SU-DHL-6 (cell line): ENCODE results near the gene RHOG.

Experiments
- H2AFZ ChIP-seq: fragments of 200-600 bp; sonication (generic); 2 replicates; pipeline ENCODE4 v1.6.1; 2014; ENCODE audit warnings: low read depth, mild to moderate bottlenecking, moderate library complexity, mixed read lengths, antibody characterized with exemption, low read length; ENCODE audit not compliant: severe bottlenecking
- H3F3A ChIP-seq: fragments of 200-600 bp; shearing (Covaris generic); 2 replicates; pipeline ENCODE4 v1.6.0; 2016; ENCODE audit warnings: antibody characterized with exemption, mild to moderate bottlenecking; ENCODE audit not compliant: insufficient read depth
- H3K27ac ChIP-seq: fragments of 200-600 bp; sonication (generic); 2 replicates; pipeline ENCODE4 v1.5.1; 2016; ENCODE audit warnings: low read depth, mild to moderate bottlenecking, low read length, moderate library complexity, mixed read lengths
- H3K27me3 ChIP-seq: fragments of 200-600 bp; sonication (generic), shearing (Covaris generic); 2 replicates; pipeline ENCODE4 v1.6.0; 2014; ENCODE audit warnings: mild to moderate bottlenecking, low read length
- H3K36me3 ChIP-seq: fragments of 200-600 bp; sonication (generic); 2 replicates; pipeline ENCODE4 v1.6.1; 2014; ENCODE audit warnings: mild to moderate bottlenecking, low read length, mixed read lengths
- H3K4me2 ChIP-seq: fragments of 300-600, 200-600 bp; shearing (Covaris generic), sonication (generic); 2 replicates; pipeline ENCODE4 v1.6.0; 2014; ENCODE audit warnings: low read length, low read depth, mild to moderate bottlenecking; ENCODE audit not compliant: poor library complexity, severe bottlenecking
- H3K4me3 ChIP-seq: fragments of 200-600 bp; sonication (generic); 2 replicates; pipeline ENCODE4 v1.5.1; 2014; ENCODE audit warnings: antibody characterized with exemption, low read length, mild to moderate bottlenecking, mixed read lengths; ENCODE audit not compliant: insufficient read depth, poor library complexity, severe bottlenecking
- H3K79me2 ChIP-seq: fragments of 200-600 bp; sonication (generic); 2 replicates; pipeline ENCODE4 v1.6.1; 2014; ENCODE audit warnings: mild to moderate bottlenecking, low read length, moderate library complexity; ENCODE audit not compliant: insufficient read depth
- H3K9ac ChIP-seq: fragments of 200-600 bp; sonication (generic); 2 replicates; pipeline ENCODE4 v1.7.0; 2014; ENCODE audit warnings: mild to moderate bottlenecking, low read length
- H3K9me2 ChIP-seq: fragments of 200-600 bp; sonication (generic); replicated peaks from 2 replicates; pipeline ENCODE4 v1.6.1; 2014; ENCODE audit warnings: low read length; ENCODE audit not compliant: insufficient read depth
- H3K9me3 ChIP-seq: fragments of 200-600 bp; sonication (generic); 2 replicates; pipeline ENCODE4 v1.6.1; 2014; ENCODE audit warnings: low read length, mixed read lengths; ENCODE audit not compliant: insufficient read depth
- H4K20me1 ChIP-seq: fragments of 200-600 bp; sonication (generic); 2 replicates; pipeline ENCODE4 v1.6.1; 2014; ENCODE audit warnings: low read depth, mild to moderate bottlenecking, antibody characterized with exemption, low read length, moderate library complexity, mixed read lengths
- EZH2phosphoT487 ChIP-seq: fragments of 200-600 bp; sonication (generic), shearing (Covaris generic); conservative IDR thresholded peaks from 2 replicates; pipeline ENCODE4 v1.6.1; 2018; ENCODE audit warnings: mild to moderate bottlenecking, antibody characterized with exemption, low read length, moderate library complexity, mixed read lengths
- TF ChIP-seq, protein P1 (sequence below): fragments of 200-600 bp; sonication (generic); IDR thresholded peaks from one replicate; pipeline ENCODE4 v1.5.1; 2017; ENCODE audit warnings: antibody characterized with exemption, mild to moderate bottlenecking, low read length, moderate library complexity; ENCODE audit not compliant: insufficient read depth, poor library complexity, severe bottlenecking

RHOG gene

GRCh38 chr11:3808861-3809623, 31.7 kb downstream of the RHOG start:
- Histone ChIP-seq H4K20me1 (no peaks in the 10 kb centered on the region), H3K27me3 (no peaks in the 10 kb centered on the region), H3K79me2 (peaks cover 5% of the 10 kb centered on the region; the same call in 1 of the 2 replicates), H2AFZ (peak overlapping the region; percentile 96), H3F3A (peaks cover 12% of the 10 kb centered on the region; the same call in 1 of the 2 replicates), H3K36me3 (no peaks in the 10 kb centered on the region), H3K4me2 (peak overlapping the region; percentile 80), H3K9ac (peak overlapping the region; percentile 78), H3K9me2 (no peaks in the 10 kb centered on the region), H3K27ac (peak overlapping the region; percentile 41; the same call in 1 of the 2 replicates), H3K4me3 (peak overlapping the region; percentile 79), H3K9me3 (no peaks in the 10 kb centered on the region)
- TF ChIP-seq, protein P1, sequence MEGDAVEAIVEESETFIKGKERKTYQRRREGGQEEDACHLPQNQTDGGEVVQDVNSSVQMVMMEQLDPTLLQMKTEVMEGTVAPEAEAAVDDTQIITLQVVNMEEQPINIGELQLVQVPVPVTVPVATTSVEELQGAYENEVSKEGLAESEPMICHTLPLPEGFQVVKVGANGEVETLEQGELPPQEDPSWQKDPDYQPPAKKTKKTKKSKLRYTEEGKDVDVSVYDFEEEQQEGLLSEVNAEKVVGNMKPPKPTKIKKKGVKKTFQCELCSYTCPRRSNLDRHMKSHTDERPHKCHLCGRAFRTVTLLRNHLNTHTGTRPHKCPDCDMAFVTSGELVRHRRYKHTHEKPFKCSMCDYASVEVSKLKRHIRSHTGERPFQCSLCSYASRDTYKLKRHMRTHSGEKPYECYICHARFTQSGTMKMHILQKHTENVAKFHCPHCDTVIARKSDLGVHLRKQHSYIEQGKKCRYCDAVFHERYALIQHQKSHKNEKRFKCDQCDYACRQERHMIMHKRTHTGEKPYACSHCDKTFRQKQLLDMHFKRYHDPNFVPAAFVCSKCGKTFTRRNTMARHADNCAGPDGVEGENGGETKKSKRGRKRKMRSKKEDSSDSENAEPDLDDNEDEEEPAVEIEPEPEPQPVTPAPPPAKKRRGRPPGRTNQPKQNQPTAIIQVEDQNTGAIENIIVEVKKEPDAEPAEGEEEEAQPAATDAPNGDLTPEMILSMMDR = peak; percentile 63
- no peak for TF ChIP-seq EZH2phosphoT487

GRCh38 chr11:3807909-3808860, 32.6 kb downstream of the RHOG start, which contains the start of gene PGAP2:
Gene PGAP2, plus strand, starts transcription at chr11:3808560. Its CDS starts 2,700 bp downstream, at chr11:3811260.
- no peaks in the 10 kb centered on the region for H4K20me1 ChIP-seq
- TF ChIP-seq, protein P1 = peak; percentile 69
- no peak for TF ChIP-seq EZH2phosphoT487

GRCh38 chr11:3803726-3804495, 36.8 kb downstream of the RHOG start:
- Histone ChIP-seq H3K4me2 (no peak overlapping the region), H3K27me3 (no peaks in the 10 kb centered on the region), H3K36me3 (no peaks in the 10 kb centered on the region), H3K79me2 (peaks cover 4% of the 10 kb centered on the region; the same call in 1 of the 2 replicates), H4K20me1 (no peaks in the 10 kb centered on the region), H2AFZ (no peak overlapping the region), H3K9ac (no peak overlapping the region), H3K9me3 (no peaks in the 10 kb centered on the region), H3K9me2 (no peaks in the 10 kb centered on the region), H3K27ac (no peak overlapping the region), H3K4me3 (no peak overlapping the region), H3F3A (peaks cover 27% of the 10 kb centered on the region; the same call in 1 of the 2 replicates)
- TF ChIP-seq EZH2phosphoT487 = no peak
- TF ChIP-seq, protein P1 = no peak

More at GRCh38 chr11:3807909-3808860, 32.6 kb downstream of the RHOG start, which contains the start of gene PGAP2:
- Histone ChIP-seq H3K27me3 (no peaks in the 10 kb centered on the region), H3K79me2 (peaks cover 5% of the 10 kb centered on the region; the same call in 1 of the 2 replicates), H3K27ac (peak within 1 kb of the TSS; percentile 41), H3K4me2 (peak within 1 kb of the TSS; percentile 80), H3F3A (peaks cover 12% of the 10 kb centered on the region; the same call in 1 of the 2 replicates), H2AFZ (peak within 1 kb of the TSS; percentile 96), H3K9me2 (no peaks in the 10 kb centered on the region), H3K9ac (peak within 1 kb of the TSS; percentile 78), H3K4me3 (peak within 1 kb of the TSS; percentile 79), H3K36me3 (no peaks in the 10 kb centered on the region), H3K9me3 (no peaks in the 10 kb centered on the region)
